SK-N-SH (cell line): Measurements from ENCODE around the gene PTCD1.

ENCODE experiments used
- CHD2 ChIP-seq: fragments of 150-350 bp; IDR thresholded peaks from 2 replicates; pipeline ENCODE4 v1.6.1; 2018; ENCODE audit warnings: low read length; ENCODE audit not compliant: partially characterized antibody
- CTCF ChIP-seq: fragments of 200-600 bp; sonication (generic); IDR thresholded peaks from 2 replicates; pipeline ENCODE4 v1.6.1; 2017; ENCODE audit warnings: antibody characterized with exemption, mild to moderate bottlenecking, moderate library complexity
- EP300 ChIP-seq, 2 experiments: IDR thresholded peaks; 2 replicates each; pipeline versions ENCODE4 v1.4.0 to v1.6.1; 2012; ENCODE audit warnings: borderline replicate concordance in 1 of 2, low read depth in 1 of 2, low read length in 1 of 2
- FOXJ3 ChIP-seq: sonication (generic); formaldehyde crosslinking; IDR thresholded peaks from 2 replicates; pipeline ENCODE4 v1.5.1; 2020; ENCODE audit warnings: mild to moderate bottlenecking, missing genetic modification reagents
- PBX3 ChIP-seq: IDR thresholded peaks from 2 replicates; pipeline ENCODE4; 2012
- POLR2AphosphoS5 ChIP-seq: IDR thresholded peaks from 2 replicates; pipeline ENCODE4 v1.6.1; 2012; ENCODE audit warnings: low read depth, low read length
- RCOR1 ChIP-seq: fragments of 150-350 bp; IDR thresholded peaks from 2 replicates; pipeline ENCODE4 v1.6.1; 2017; ENCODE audit warnings: antibody characterized with exemption, low read length
- YY1 ChIP-seq: IDR thresholded peaks from 2 replicates; pipeline ENCODE4 v1.4.0; 2012; ENCODE audit warnings: low read depth, mild to moderate bottlenecking
- TF ChIP-seq, protein P1 (sequence below): fragments of 150-350 bp; IDR thresholded peaks from 2 replicates; pipeline ENCODE4 v1.6.1; 2017; ENCODE audit warnings: antibody characterized with exemption, low read length, low read depth, borderline replicate concordance

GRCh38 chr7:99390941-99391602 is 47.5 kb downstream of the PTCD1 start:
- TF ChIP-seq PBX3 (no peak), POLR2AphosphoS5 (no peak), YY1 (no peak), CTCF (no peak), FOXJ3 (no peak), EP300 (IDR thresholded peaks at IDR 0.05; ENCODE audit: borderline replicate concordance in 1 of 2, low read depth in 1 of 2, low read length in 1 of 2) (no peak), RCOR1 (no peak), CHD2 (no peak)
- TF ChIP-seq, protein P1, sequence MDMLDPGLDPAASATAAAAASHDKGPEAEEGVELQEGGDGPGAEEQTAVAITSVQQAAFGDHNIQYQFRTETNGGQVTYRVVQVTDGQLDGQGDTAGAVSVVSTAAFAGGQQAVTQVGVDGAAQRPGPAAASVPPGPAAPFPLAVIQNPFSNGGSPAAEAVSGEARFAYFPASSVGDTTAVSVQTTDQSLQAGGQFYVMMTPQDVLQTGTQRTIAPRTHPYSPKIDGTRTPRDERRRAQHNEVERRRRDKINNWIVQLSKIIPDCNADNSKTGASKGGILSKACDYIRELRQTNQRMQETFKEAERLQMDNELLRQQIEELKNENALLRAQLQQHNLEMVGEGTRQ, result no peak
